ENCODE results near the gene SLF1.

GRCh38 chr5:94649874-94650273 lies 31.4 kb downstream of the SLF1 start:
- TF ChIP-seq, protein P1, sequence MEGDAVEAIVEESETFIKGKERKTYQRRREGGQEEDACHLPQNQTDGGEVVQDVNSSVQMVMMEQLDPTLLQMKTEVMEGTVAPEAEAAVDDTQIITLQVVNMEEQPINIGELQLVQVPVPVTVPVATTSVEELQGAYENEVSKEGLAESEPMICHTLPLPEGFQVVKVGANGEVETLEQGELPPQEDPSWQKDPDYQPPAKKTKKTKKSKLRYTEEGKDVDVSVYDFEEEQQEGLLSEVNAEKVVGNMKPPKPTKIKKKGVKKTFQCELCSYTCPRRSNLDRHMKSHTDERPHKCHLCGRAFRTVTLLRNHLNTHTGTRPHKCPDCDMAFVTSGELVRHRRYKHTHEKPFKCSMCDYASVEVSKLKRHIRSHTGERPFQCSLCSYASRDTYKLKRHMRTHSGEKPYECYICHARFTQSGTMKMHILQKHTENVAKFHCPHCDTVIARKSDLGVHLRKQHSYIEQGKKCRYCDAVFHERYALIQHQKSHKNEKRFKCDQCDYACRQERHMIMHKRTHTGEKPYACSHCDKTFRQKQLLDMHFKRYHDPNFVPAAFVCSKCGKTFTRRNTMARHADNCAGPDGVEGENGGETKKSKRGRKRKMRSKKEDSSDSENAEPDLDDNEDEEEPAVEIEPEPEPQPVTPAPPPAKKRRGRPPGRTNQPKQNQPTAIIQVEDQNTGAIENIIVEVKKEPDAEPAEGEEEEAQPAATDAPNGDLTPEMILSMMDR (IDR thresholded peaks at IDR 0.05), result no peak
- TF ChIP-seq POLR2AphosphoS5 (IDR thresholded peaks at IDR 0.05) (no peak), POLR2A (IDR thresholded peaks at IDR 0.05) (no peak)

Measured in breast epithelium (tissue), 3 donors.